HEK293 (cell line): ENCODE results near the gene FNDC1.

Source experiments
- TF ChIP-seq, protein P1 (sequence below): fragments of 450-650 bp; formaldehyde crosslinking; IDR thresholded peaks from 2 replicates; pipeline ENCODE4 v1.5.1; 2016; ENCODE audit warnings: missing biosample characterization, missing genetic modification characterization
- TF ChIP-seq, protein P2 (sequence below): fragments of 450-650 bp; formaldehyde crosslinking; IDR thresholded peaks from 2 replicates; pipeline ENCODE4 v1.5.1; 2016; ENCODE audit warnings: missing biosample characterization, missing genetic modification characterization
- TF ChIP-seq, protein P3 (sequence below): fragments of 450-650 bp; formaldehyde crosslinking; IDR thresholded peaks from 2 replicates; pipeline ENCODE4 v1.5.1; 2016; ENCODE audit warnings: missing biosample characterization, missing genetic modification characterization

DNA sequence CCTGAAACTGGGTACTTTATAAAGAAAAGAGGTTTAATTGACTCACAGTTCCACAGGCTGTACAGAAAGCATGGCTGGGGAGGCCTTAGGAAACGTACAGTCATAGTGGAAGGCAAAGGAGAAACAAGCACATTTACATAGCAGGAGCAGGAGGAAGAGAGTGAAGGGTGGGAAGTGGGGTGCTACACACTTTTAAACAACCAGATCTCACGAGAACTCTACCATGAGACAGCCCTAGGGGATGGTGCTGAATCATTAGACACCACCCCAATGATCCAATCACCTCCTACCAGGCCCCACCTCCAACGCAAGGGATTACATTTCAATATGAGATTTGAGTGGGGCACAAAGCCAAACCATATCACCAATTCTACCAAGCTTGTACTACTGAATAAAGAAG, 7.4 kb upstream of the FNDC1 start:
- TF ChIP-seq, protein P1, sequence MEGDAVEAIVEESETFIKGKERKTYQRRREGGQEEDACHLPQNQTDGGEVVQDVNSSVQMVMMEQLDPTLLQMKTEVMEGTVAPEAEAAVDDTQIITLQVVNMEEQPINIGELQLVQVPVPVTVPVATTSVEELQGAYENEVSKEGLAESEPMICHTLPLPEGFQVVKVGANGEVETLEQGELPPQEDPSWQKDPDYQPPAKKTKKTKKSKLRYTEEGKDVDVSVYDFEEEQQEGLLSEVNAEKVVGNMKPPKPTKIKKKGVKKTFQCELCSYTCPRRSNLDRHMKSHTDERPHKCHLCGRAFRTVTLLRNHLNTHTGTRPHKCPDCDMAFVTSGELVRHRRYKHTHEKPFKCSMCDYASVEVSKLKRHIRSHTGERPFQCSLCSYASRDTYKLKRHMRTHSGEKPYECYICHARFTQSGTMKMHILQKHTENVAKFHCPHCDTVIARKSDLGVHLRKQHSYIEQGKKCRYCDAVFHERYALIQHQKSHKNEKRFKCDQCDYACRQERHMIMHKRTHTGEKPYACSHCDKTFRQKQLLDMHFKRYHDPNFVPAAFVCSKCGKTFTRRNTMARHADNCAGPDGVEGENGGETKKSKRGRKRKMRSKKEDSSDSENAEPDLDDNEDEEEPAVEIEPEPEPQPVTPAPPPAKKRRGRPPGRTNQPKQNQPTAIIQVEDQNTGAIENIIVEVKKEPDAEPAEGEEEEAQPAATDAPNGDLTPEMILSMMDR = no peak
- TF ChIP-seq, protein P2, sequence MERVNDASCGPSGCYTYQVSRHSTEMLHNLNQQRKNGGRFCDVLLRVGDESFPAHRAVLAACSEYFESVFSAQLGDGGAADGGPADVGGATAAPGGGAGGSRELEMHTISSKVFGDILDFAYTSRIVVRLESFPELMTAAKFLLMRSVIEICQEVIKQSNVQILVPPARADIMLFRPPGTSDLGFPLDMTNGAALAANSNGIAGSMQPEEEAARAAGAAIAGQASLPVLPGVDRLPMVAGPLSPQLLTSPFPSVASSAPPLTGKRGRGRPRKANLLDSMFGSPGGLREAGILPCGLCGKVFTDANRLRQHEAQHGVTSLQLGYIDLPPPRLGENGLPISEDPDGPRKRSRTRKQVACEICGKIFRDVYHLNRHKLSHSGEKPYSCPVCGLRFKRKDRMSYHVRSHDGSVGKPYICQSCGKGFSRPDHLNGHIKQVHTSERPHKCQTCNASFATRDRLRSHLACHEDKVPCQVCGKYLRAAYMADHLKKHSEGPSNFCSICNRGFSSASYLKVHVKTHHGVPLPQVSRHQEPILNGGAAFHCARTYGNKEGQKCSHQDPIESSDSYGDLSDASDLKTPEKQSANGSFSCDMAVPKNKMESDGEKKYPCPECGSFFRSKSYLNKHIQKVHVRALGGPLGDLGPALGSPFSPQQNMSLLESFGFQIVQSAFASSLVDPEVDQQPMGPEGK = no peak
- TF ChIP-seq, protein P3, sequence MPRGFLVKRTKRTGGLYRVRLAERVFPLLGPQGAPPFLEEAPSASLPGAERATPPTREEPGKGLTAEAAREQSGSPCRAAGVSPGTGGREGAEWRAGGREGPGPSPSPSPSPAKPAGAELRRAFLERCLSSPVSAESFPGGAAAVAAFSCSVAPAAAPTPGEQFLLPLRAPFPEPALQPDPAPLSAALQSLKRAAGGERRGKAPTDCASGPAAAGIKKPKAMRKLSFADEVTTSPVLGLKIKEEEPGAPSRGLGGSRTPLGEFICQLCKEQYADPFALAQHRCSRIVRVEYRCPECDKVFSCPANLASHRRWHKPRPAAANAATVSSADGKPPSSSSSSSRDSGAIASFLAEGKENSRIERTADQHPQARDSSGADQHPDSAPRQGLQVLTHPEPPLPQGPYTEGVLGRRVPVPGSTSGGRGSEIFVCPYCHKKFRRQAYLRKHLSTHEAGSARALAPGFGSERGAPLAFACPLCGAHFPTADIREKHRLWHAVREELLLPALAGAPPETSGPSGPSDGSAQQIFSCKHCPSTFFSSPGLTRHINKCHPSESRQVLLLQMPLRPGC (tag by site-specific recombination) = no peak
